Neural cell (in vitro differentiated cells): ENCODE results near the gene HBEGF. TPM values are rescaled to one million over a fixed set of nuclear protein-coding genes. Genes with fewer than 3 reads are reported as not detected.

Source experiments
- H2AFZ ChIP-seq: fragments of 200-600, 300-800 bp; sonication (generic), shearing (Covaris generic); 2 replicates; pipeline ENCODE4 v1.6.0; 2014; ENCODE audit warnings: low read depth, mild to moderate bottlenecking, antibody characterized with exemption, low read length, moderate library complexity
- H3F3A ChIP-seq: fragments of 200-600 bp; shearing (Covaris generic); 2 replicates; pipeline ENCODE4 v1.6.1; 2016; ENCODE audit warnings: mild to moderate bottlenecking, moderate library complexity, mixed read lengths, antibody characterized with exemption, low read length; ENCODE audit not compliant: insufficient read depth, poor library complexity, severe bottlenecking
- H3K27ac ChIP-seq: fragments of 200-600, 300-800 bp; sonication (generic), shearing (Covaris generic); 2 replicates; pipeline ENCODE4 v1.5.1; 2014; ENCODE audit warnings: mild to moderate bottlenecking, low read length, moderate library complexity
- H3K27me3 ChIP-seq: fragments of 300-800, 200-600 bp; sonication (generic), shearing (Covaris generic); 2 replicates; pipeline ENCODE4 v1.6.0; 2014; ENCODE audit warnings: mild to moderate bottlenecking, low read depth, low read length, moderate library complexity; ENCODE audit not compliant: insufficient read depth
- H3K36me3 ChIP-seq: fragments of 300-800, 200-600 bp; sonication (generic), shearing (Covaris generic); 2 replicates; pipeline ENCODE4 v1.5.1; 2014; ENCODE audit warnings: mild to moderate bottlenecking, antibody characterized with exemption, low read length, moderate library complexity; ENCODE audit not compliant: insufficient read depth
- H3K4me2 ChIP-seq: fragments of 300-800, 200-600 bp; sonication (generic), shearing (Covaris generic); 2 replicates; pipeline ENCODE4 v1.6.0; 2014; ENCODE audit warnings: mild to moderate bottlenecking, low read length
- H3K4me3 ChIP-seq: fragments of 300-800, 200-600 bp; sonication (generic), shearing (Covaris generic); 2 replicates; pipeline ENCODE4 v1.5.1; 2014; ENCODE audit warnings: mild to moderate bottlenecking, low read length, moderate library complexity
- H3K79me2 ChIP-seq: fragments of 200-600 bp; shearing (Covaris generic); replicated peaks from 2 replicates; pipeline ENCODE4 v1.6.0; 2014; ENCODE audit warnings: mild to moderate bottlenecking, low read length, moderate library complexity; ENCODE audit not compliant: insufficient read depth
- H3K9ac ChIP-seq: fragments of 300-800, 200-600 bp; sonication (generic), shearing (Covaris generic); 2 replicates; pipeline ENCODE4 v1.6.1; 2016; ENCODE audit warnings: mild to moderate bottlenecking, low read length, mixed read lengths
- H3K9me2 ChIP-seq: fragments of 200-600 bp; shearing (Covaris generic); 2 replicates; pipeline ENCODE4 v1.6.1; 2016; ENCODE audit warnings: mild to moderate bottlenecking, low read length, mixed read lengths; ENCODE audit not compliant: insufficient read depth
- H3K9me3 ChIP-seq: fragments of 200-600, 300-800 bp; sonication (generic), shearing (Covaris generic); 2 replicates; pipeline ENCODE4 v1.6.1; 2016; ENCODE audit warnings: mild to moderate bottlenecking, mixed run types, low read length, moderate library complexity, mixed read lengths
- H4K20me1 ChIP-seq: fragments of 200-600 bp; shearing (Covaris generic); 2 replicates; pipeline ENCODE4 v1.6.1; 2016; ENCODE audit warnings: mild to moderate bottlenecking, mixed run types; ENCODE audit not compliant: insufficient read depth
- EP300 ChIP-seq: fragments of 450-650 bp; conservative IDR thresholded peaks from 2 replicates; pipeline ENCODE4 v1.6.1; 2014; ENCODE audit warnings: antibody characterized with exemption, mild to moderate bottlenecking, moderate library complexity; ENCODE audit not compliant: poor library complexity, severe bottlenecking
- EZH2 ChIP-seq: fragments of 200-600, 300-800 bp; shearing (Covaris generic), sonication (generic); IDR thresholded peaks from 2 replicates; pipeline ENCODE4 v1.6.1; 2014; ENCODE audit warnings: antibody characterized with exemption, low read length, borderline replicate concordance, mild to moderate bottlenecking; ENCODE audit not compliant: insufficient read depth, poor library complexity, severe bottlenecking
- MXI1 ChIP-seq: fragments of 450-650 bp; conservative IDR thresholded peaks from 2 replicates; pipeline ENCODE4 v1.6.1; 2014; ENCODE audit warnings: antibody characterized with exemption, mild to moderate bottlenecking; ENCODE audit not compliant: poor library complexity, severe bottlenecking
- POLR2AphosphoS5 ChIP-seq: IDR thresholded peaks from 2 replicates; pipeline ENCODE4 v1.6.1; 2012
- RAD21 ChIP-seq: fragments of 450-650 bp; conservative IDR thresholded peaks from 2 replicates; pipeline ENCODE4 v1.6.1; 2014; ENCODE audit warnings: antibody characterized with exemption, mild to moderate bottlenecking, moderate library complexity
- SMC3 ChIP-seq: fragments of 450-650 bp; conservative IDR thresholded peaks from 2 replicates; pipeline ENCODE4 v1.6.1; 2014; ENCODE audit warnings: antibody characterized with exemption, mild to moderate bottlenecking, moderate library complexity; ENCODE audit not compliant: poor library complexity
- TAF1 ChIP-seq: IDR thresholded peaks from 2 replicates; pipeline ENCODE4 v1.6.1; 2012; ENCODE audit warnings: low read depth
- polyA plus RNA-seq: library from polyadenylated mRNA; depleted of rRNA; stranded (reverse); fragments of >200 nt; gene quantifications from 2 replicates; pipeline ENCODE4 v1.2.3, GENCODE V29; 2014
- TF ChIP-seq, protein P1 (sequence below): IDR thresholded peaks from 2 replicates; pipeline ENCODE4 v1.6.1; 2012; ENCODE audit warnings: borderline replicate concordance
- TF ChIP-seq, protein P2 (sequence below): fragments of 450-650 bp; IDR thresholded peaks from 2 replicates; pipeline ENCODE4 v1.5.1; 2014; ENCODE audit warnings: antibody characterized with exemption, mild to moderate bottlenecking, moderate library complexity; ENCODE audit not compliant: poor library complexity, severe bottlenecking

Gene HBEGF
- polyA plus RNA-seq, 1 donor from 2014 or later, result 9.8 TPM

DNA sequence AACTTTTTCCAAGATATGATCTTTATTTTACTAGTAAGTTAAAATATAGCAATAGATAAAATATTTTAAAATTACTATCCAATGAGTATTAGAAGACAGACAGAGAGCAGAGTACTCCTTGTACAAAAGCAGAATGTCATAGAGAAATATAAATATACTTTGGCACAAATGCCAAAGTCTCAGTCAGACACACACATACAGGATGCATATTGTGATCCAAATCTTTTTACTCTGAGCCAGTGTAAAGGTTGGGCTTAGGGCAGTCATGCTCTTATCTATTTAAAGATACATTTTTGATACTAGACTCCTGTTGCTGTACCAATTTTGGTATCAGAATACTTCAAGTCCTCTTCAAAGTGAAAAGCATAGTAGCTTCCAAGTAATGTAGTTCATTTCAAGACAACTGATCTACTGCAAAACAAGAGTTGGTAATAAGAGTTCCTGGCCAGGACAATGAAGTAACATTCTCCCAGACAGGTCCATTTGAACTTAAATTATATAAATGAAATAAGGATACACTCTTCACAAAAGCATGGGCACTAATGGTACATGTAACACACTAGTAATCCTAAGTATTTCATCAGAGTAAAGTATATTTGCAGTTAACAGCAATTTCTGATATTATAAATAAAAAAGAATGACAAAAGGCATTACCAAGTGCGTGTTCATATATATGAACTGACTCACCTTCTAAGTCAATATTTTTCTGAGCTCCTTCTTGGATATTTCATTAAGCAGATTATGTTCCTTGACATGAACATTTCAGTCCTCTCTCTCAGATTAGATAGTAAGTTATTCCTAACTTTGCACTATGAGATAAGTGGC, 54.0 kb downstream of the HBEGF start:
- Histone ChIP-seq H4K20me1 (no peaks in the 10 kb centered on the region), H3K9me2 (no peaks in the 10 kb centered on the region), H3K36me3 (peaks cover 6% of the 10 kb centered on the region), H3K4me2 (no peak overlapping the region), H3K9ac (no peak overlapping the region), H2AFZ (no peak overlapping the region), H3K4me3 (no peak overlapping the region), H3F3A (no peaks in the 10 kb centered on the region), H3K27me3 (no peaks in the 10 kb centered on the region), H3K9me3 (no peaks in the 10 kb centered on the region), H3K79me2 (peaks cover 71% of the 10 kb centered on the region), H3K27ac (no peak overlapping the region)
- no peak for TF ChIP-seq MXI1

DNA sequence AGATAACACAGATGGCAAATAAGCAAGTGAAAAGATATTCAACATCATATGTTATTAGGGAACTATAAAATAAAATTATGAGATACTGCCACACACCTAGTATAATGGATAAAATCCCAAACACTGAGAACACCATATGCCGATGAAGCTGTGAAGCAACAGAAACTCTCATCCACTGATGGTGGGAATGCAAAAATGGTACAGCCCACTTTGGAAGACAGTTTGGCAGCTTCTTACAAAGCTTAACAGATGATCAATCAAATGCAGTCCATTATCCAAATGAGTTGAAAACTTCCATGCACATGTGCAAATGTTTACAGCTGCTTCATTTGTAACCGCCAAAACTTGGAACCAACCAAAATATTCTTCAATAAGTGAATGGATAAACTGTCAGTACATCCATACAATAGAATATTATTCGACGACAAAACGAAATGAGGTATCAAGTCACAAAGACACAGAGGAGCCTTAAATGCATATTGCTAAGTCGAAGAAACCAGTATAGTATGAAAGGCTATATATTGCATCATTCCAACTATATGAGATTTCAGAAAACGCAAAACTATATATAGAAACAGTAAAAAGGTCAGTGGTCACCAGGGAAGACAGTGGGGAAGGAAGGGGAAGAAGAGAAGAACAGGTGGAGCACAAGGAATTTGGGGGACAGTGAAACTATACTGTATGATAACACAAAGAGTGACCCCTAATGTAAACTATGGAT, 58.4 kb downstream of the HBEGF start:
- TF ChIP-seq, protein P1, sequence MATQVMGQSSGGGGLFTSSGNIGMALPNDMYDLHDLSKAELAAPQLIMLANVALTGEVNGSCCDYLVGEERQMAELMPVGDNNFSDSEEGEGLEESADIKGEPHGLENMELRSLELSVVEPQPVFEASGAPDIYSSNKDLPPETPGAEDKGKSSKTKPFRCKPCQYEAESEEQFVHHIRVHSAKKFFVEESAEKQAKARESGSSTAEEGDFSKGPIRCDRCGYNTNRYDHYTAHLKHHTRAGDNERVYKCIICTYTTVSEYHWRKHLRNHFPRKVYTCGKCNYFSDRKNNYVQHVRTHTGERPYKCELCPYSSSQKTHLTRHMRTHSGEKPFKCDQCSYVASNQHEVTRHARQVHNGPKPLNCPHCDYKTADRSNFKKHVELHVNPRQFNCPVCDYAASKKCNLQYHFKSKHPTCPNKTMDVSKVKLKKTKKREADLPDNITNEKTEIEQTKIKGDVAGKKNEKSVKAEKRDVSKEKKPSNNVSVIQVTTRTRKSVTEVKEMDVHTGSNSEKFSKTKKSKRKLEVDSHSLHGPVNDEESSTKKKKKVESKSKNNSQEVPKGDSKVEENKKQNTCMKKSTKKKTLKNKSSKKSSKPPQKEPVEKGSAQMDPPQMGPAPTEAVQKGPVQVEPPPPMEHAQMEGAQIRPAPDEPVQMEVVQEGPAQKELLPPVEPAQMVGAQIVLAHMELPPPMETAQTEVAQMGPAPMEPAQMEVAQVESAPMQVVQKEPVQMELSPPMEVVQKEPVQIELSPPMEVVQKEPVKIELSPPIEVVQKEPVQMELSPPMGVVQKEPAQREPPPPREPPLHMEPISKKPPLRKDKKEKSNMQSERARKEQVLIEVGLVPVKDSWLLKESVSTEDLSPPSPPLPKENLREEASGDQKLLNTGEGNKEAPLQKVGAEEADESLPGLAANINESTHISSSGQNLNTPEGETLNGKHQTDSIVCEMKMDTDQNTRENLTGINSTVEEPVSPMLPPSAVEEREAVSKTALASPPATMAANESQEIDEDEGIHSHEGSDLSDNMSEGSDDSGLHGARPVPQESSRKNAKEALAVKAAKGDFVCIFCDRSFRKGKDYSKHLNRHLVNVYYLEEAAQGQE, result no peak
- TF ChIP-seq RAD21 (no peak), EZH2 (no peak), MXI1 (no peak), SMC3 (no peak), EP300 (no peak), TAF1 (no peak), POLR2AphosphoS5 (no peak)
- TF ChIP-seq, protein P2, sequence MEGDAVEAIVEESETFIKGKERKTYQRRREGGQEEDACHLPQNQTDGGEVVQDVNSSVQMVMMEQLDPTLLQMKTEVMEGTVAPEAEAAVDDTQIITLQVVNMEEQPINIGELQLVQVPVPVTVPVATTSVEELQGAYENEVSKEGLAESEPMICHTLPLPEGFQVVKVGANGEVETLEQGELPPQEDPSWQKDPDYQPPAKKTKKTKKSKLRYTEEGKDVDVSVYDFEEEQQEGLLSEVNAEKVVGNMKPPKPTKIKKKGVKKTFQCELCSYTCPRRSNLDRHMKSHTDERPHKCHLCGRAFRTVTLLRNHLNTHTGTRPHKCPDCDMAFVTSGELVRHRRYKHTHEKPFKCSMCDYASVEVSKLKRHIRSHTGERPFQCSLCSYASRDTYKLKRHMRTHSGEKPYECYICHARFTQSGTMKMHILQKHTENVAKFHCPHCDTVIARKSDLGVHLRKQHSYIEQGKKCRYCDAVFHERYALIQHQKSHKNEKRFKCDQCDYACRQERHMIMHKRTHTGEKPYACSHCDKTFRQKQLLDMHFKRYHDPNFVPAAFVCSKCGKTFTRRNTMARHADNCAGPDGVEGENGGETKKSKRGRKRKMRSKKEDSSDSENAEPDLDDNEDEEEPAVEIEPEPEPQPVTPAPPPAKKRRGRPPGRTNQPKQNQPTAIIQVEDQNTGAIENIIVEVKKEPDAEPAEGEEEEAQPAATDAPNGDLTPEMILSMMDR, result no peak
- Histone ChIP-seq H4K20me1 (no peaks in the 10 kb centered on the region), H3K9ac (no peak overlapping the region), H3F3A (no peaks in the 10 kb centered on the region), H3K9me2 (no peaks in the 10 kb centered on the region), H3K4me2 (no peak overlapping the region), H3K36me3 (no peaks in the 10 kb centered on the region), H2AFZ (no peak overlapping the region), H3K9me3 (no peaks in the 10 kb centered on the region), H3K4me3 (no peak overlapping the region), H3K27ac (no peak overlapping the region), H3K79me2 (peaks cover 44% of the 10 kb centered on the region), H3K27me3 (no peaks in the 10 kb centered on the region)
